ENCODE data around the gene C1QTNF6. TPM values are rescaled to one million over a fixed set of nuclear protein-coding genes. Genes with fewer than 3 reads are reported as not detected.

Gene C1QTNF6
- 11.9 and 18.3 TPM in 2 replicates for total RNA-seq

GRCh38 chr22:37187891-37188761 is at the start of gene C1QTNF6:
Gene C1QTNF6, minus strand, starts transcription at chr22:37188247. Its CDS starts 34 bp downstream, at chr22:37188213.
- H3K27ac ChIP-seq (ENCODE audit: low read depth, low read length): peak within 1 kb of the TSS; percentile 86
- H2AFZ ChIP-seq (ENCODE audit: low read length): peak within 1 kb of the TSS; percentile 96

GRCh38 chr22:37235897-37236607 is 48.0 kb upstream of the C1QTNF6 start:
- DNase-seq (ENCODE audit: insufficient read length, low spot score, missing footprints): peak; percentile 53
- H3K27ac ChIP-seq (ENCODE audit: low read depth, low read length): no peak overlapping the region
- H3K9me3 ChIP-seq (ENCODE audit: low read depth, low read length): no peaks in the 10 kb centered on the region
- H3K4me2 ChIP-seq (ENCODE audit: insufficient read depth, low read length): no peak overlapping the region
- no peaks in the 10 kb centered on the region for H3K4me1 ChIP-seq (ENCODE audit: insufficient read depth, low read length)
- H2AFZ ChIP-seq (ENCODE audit: low read length): no peak overlapping the region
- H3K4me3 ChIP-seq (ENCODE audit: insufficient read depth, low read length): no peak overlapping the region
- no peak for TF ChIP-seq CTCF (IDR thresholded peaks at IDR 0.05; ENCODE audit: extremely low read depth, low read depth, low read length)
- H3K27me3 ChIP-seq (ENCODE audit: insufficient read depth, low read length): no peaks in the 10 kb centered on the region
- peaks cover 14% of the 10 kb centered on the region for H3K36me3 ChIP-seq (ENCODE audit: insufficient read depth, low read length)
- peaks cover 17% of the 10 kb centered on the region for H4K20me1 ChIP-seq (ENCODE audit: insufficient read depth, low read length)
- H3K79me2 ChIP-seq (ENCODE audit: insufficient read depth, low read length): peaks cover 3% of the 10 kb centered on the region

More at GRCh38 chr22:37187891-37188761, at the start of gene C1QTNF6:
- no peaks in the 10 kb centered on the region for H3K79me2 ChIP-seq (ENCODE audit: insufficient read depth, low read length)
- H4K20me1 ChIP-seq (ENCODE audit: insufficient read depth, low read length): no peaks in the 10 kb centered on the region
- H3K36me3 ChIP-seq (ENCODE audit: insufficient read depth, low read length): no peaks in the 10 kb centered on the region
- no peak for TF ChIP-seq CTCF (IDR thresholded peaks at IDR 0.05; ENCODE audit: extremely low read depth, low read depth, low read length)
- peak within 1 kb of the TSS; percentile 70 for H3K4me3 ChIP-seq (ENCODE audit: insufficient read depth, low read length)
- DNase-seq (ENCODE audit: insufficient read length, low spot score, missing footprints): peak; percentile 41
- H3K27me3 ChIP-seq (ENCODE audit: insufficient read depth, low read length): no peaks in the 10 kb centered on the region
- H3K4me2 ChIP-seq (ENCODE audit: insufficient read depth, low read length): peak within 1 kb of the TSS; percentile 91
- peaks cover 34% of the 10 kb centered on the region for H3K4me1 ChIP-seq (ENCODE audit: insufficient read depth, low read length)
- H3K9me3 ChIP-seq (ENCODE audit: low read depth, low read length): no peaks in the 10 kb centered on the region

GRCh38 chr22:37234736-37235711 is 47.0 kb upstream of the C1QTNF6 start:
- Histone ChIP-seq H3K27ac (ENCODE audit: low read depth, low read length) (no peak overlapping the region), H3K9me3 (ENCODE audit: low read depth, low read length) (no peaks in the 10 kb centered on the region), H3K79me2 (ENCODE audit: insufficient read depth, low read length) (peaks cover 3% of the 10 kb centered on the region), H3K4me3 (ENCODE audit: insufficient read depth, low read length) (no peak overlapping the region), H3K27me3 (ENCODE audit: insufficient read depth, low read length) (no peaks in the 10 kb centered on the region), H3K4me1 (ENCODE audit: insufficient read depth, low read length) (peaks cover 7% of the 10 kb centered on the region), H3K36me3 (ENCODE audit: insufficient read depth, low read length) (peaks cover 9% of the 10 kb centered on the region), H3K4me2 (ENCODE audit: insufficient read depth, low read length) (no peak overlapping the region), H2AFZ (ENCODE audit: low read length) (no peak overlapping the region), H4K20me1 (ENCODE audit: insufficient read depth, low read length) (peaks cover 19% of the 10 kb centered on the region)
- no peak for TF ChIP-seq CTCF (IDR thresholded peaks at IDR 0.05; ENCODE audit: extremely low read depth, low read depth, low read length)
- DNase-seq (ENCODE audit: insufficient read length, low spot score, missing footprints): peak; percentile 61
